ENCODE results near the gene COQ2. TPM values are rescaled to one million over a fixed set of nuclear protein-coding genes. Genes with fewer than 3 reads are reported as not detected.

The COQ2 gene
- total RNA-seq, 1 experiment from 2014 or later: 19.8 TPM

DNA sequence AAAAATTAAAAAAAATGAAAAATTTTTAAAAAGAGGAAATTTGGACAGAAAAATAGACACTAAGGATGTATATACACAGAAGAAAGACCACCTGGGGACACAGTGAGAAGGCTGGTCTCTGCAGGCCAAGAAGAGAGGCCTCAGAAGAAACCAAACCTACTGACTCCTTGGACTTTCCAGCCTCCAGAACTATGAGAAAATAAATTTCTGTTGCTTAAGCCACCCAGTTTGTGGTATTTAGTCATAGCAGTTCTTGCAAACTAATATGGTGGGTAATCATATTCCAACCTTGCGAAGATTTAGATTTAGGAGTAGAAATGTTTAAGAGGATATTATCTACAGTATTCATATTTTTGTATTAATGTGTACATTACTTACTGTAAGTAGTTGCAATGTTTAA is 56.4 kb downstream of the COQ2 start:
- Mint-ChIP-seq H3K36me3 (ENCODE audit: insufficient read depth in 1 of 3, low read depth in 3 of 3) (no peaks in the 10 kb centered on the region), H3K9me3 (no peaks in the 10 kb centered on the region), H3K27me3 (ENCODE audit: low read depth) (no peaks in the 10 kb centered on the region), H3K4me1 (no peaks in the 10 kb centered on the region), H3K27ac (no peak overlapping the region), H3K4me3 (no peak overlapping the region)
- Histone ChIP-seq H3K4me1 (ENCODE audit: insufficient read depth, low read length) (no peaks in the 10 kb centered on the region), H3K9me3 (ENCODE audit: control insufficient read depth, low read depth, low read length) (no peaks in the 10 kb centered on the region), H2AK5ac (ENCODE audit: insufficient read length, low read length) (no peak overlapping the region), H4K20me1 (ENCODE audit: control insufficient read depth, insufficient read depth, insufficient read length) (no peaks in the 10 kb centered on the region), H2BK15ac (ENCODE audit: low read depth, low read length) (no peak overlapping the region), H3K18ac (ENCODE audit: insufficient read length, low read depth, low read length) (no peak overlapping the region), H2BK20ac (ENCODE audit: low read depth, low read length, poor library complexity, severe bottlenecking) (no peak overlapping the region), H3K27ac (ENCODE audit: insufficient read length, low read depth, low read length) (no peak overlapping the region), H4K91ac (ENCODE audit: insufficient read length, low read depth, low read length) (no peak overlapping the region), H2BK12ac (ENCODE audit: insufficient read length, low read depth, low read length) (no peak overlapping the region), H3K4ac (ENCODE audit: low read depth, low read length) (no peak overlapping the region), H2BK5ac (ENCODE audit: insufficient read length, low read length) (no peak overlapping the region), H2AFZ (ENCODE audit: low read length) (no peak overlapping the region), H3K56ac (ENCODE audit: insufficient read length, low read depth, low read length) (no peak overlapping the region), H3T11ph (ENCODE audit: low read length) (no peak overlapping the region), H3K14ac (ENCODE audit: insufficient read depth, low read length) (no peak overlapping the region), H3K79me1 (ENCODE audit: insufficient read depth, low read depth, low read length, poor library complexity, severe bottlenecking) (no peaks in the 10 kb centered on the region), H3K23me2 (ENCODE audit: insufficient read length, low read depth, low read length, poor library complexity, severe bottlenecking) (no peaks in the 10 kb centered on the region), H3K79me2 (ENCODE audit: insufficient read depth, low read length) (no peaks in the 10 kb centered on the region), H4K5ac (ENCODE audit: insufficient read length, low read depth, low read length) (no peak overlapping the region), H3K23ac (ENCODE audit: insufficient read length, low read depth, low read length) (no peak overlapping the region), H4K8ac (replicated peaks; ENCODE audit: insufficient read length, low read depth, low read length) (no peak overlapping the region), H2BK120ac (ENCODE audit: low read depth, low read length, poor library complexity, severe bottlenecking) (no peak overlapping the region), H3K9ac (ENCODE audit: extremely low read depth, insufficient read length, low read length) (no peak overlapping the region), H3K4me2 (ENCODE audit: insufficient read depth, insufficient read length, low read length) (no peak overlapping the region), H3K27me3 (ENCODE audit: insufficient read depth, low read length) (no peaks in the 10 kb centered on the region)
- no peak for DNase-seq
- WGBS (ENCODE audit: extremely low coverage, insufficient read length, low lambda C conversion rate): no CpG with 5 or more reads among the region's 1 CpG
- TF ChIP-seq, protein P1, sequence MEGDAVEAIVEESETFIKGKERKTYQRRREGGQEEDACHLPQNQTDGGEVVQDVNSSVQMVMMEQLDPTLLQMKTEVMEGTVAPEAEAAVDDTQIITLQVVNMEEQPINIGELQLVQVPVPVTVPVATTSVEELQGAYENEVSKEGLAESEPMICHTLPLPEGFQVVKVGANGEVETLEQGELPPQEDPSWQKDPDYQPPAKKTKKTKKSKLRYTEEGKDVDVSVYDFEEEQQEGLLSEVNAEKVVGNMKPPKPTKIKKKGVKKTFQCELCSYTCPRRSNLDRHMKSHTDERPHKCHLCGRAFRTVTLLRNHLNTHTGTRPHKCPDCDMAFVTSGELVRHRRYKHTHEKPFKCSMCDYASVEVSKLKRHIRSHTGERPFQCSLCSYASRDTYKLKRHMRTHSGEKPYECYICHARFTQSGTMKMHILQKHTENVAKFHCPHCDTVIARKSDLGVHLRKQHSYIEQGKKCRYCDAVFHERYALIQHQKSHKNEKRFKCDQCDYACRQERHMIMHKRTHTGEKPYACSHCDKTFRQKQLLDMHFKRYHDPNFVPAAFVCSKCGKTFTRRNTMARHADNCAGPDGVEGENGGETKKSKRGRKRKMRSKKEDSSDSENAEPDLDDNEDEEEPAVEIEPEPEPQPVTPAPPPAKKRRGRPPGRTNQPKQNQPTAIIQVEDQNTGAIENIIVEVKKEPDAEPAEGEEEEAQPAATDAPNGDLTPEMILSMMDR (conservative IDR thresholded peaks at IDR 0.05): no peak

Data from H9 (cell line).